22Rv1 (cell line): ENCODE data around the gene CBX3.

Experiments used
- ZFX ChIP-seq: fragments of 450-650 bp; IDR thresholded peaks from 2 replicates; pipeline ENCODE4 v1.6.1; 2017; ENCODE audit warnings: antibody characterized with exemption, borderline replicate concordance
- TF ChIP-seq, protein P1 (sequence below): fragments of 450-650 bp; IDR thresholded peaks from 2 replicates; pipeline ENCODE4 v1.5.1; 2017; ENCODE audit warnings: mild to moderate bottlenecking

DNA sequence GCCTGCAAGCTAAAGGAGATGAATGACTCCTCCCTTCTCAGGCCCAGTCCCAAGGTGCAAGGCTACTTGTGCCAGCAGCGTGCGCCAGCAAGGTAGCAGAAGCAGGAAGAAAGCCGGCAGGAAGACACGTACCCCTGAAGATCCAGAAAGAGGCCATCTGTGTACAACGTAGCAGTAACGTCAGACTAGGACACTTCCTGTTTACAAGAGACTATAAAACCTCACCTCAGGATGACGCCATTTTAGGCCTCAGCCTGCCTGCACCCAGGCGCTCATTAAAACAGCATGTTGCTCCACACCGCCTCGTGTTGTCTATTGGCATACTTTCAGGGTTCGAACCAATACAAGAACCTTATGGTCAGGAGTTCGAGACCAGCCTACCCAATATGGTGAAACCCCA lies 48.7 kb downstream of the CBX3 start:
- TF ChIP-seq, protein P1, sequence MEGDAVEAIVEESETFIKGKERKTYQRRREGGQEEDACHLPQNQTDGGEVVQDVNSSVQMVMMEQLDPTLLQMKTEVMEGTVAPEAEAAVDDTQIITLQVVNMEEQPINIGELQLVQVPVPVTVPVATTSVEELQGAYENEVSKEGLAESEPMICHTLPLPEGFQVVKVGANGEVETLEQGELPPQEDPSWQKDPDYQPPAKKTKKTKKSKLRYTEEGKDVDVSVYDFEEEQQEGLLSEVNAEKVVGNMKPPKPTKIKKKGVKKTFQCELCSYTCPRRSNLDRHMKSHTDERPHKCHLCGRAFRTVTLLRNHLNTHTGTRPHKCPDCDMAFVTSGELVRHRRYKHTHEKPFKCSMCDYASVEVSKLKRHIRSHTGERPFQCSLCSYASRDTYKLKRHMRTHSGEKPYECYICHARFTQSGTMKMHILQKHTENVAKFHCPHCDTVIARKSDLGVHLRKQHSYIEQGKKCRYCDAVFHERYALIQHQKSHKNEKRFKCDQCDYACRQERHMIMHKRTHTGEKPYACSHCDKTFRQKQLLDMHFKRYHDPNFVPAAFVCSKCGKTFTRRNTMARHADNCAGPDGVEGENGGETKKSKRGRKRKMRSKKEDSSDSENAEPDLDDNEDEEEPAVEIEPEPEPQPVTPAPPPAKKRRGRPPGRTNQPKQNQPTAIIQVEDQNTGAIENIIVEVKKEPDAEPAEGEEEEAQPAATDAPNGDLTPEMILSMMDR: no peak
- no peak for TF ChIP-seq ZFX
